Measurements from ENCODE around the gene HIPK4. TPM values are rescaled to one million over a fixed set of nuclear protein-coding genes. Genes with fewer than 3 reads are reported as not detected.

The HIPK4 gene
- total and polyA plus RNA-seq, 9 of the 15 experiments (the other 6 are each of a cell fraction or from before 2014, with no cell fraction given) = 0.06 to 0.09 TPM; not detected in 7

- TF ChIP-seq, protein P1, sequence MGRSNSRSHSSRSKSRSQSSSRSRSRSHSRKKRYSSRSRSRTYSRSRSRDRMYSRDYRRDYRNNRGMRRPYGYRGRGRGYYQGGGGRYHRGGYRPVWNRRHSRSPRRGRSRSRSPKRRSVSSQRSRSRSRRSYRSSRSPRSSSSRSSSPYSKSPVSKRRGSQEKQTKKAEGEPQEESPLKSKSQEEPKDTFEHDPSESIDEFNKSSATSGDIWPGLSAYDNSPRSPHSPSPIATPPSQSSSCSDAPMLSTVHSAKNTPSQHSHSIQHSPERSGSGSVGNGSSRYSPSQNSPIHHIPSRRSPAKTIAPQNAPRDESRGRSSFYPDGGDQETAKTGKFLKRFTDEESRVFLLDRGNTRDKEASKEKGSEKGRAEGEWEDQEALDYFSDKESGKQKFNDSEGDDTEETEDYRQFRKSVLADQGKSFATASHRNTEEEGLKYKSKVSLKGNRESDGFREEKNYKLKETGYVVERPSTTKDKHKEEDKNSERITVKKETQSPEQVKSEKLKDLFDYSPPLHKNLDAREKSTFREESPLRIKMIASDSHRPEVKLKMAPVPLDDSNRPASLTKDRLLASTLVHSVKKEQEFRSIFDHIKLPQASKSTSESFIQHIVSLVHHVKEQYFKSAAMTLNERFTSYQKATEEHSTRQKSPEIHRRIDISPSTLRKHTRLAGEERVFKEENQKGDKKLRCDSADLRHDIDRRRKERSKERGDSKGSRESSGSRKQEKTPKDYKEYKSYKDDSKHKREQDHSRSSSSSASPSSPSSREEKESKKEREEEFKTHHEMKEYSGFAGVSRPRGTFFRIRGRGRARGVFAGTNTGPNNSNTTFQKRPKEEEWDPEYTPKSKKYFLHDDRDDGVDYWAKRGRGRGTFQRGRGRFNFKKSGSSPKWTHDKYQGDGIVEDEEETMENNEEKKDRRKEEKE (IDR thresholded peaks at IDR 0.05; ENCODE audit: borderline replicate concordance in 1 of 2, control insufficient read depth in 1 of 2, low read depth in 2 of 2, low read length in 1 of 2) = no peak
- TF ChIP-seq TEAD1 (CRISPR knock-in tag; IDR thresholded peaks at IDR 0.05) = peak; percentile 98 to 100
- TF ChIP-seq NFATC3 (IDR thresholded peaks at IDR 0.05) = no peak
- peak; percentile 53 for TF ChIP-seq NEUROD1 (IDR thresholded peaks at IDR 0.05; ENCODE audit: borderline replicate concordance, low read depth, low read length, partially characterized antibody)
- no peak for TF ChIP-seq HNRNPUL1 (IDR thresholded peaks at IDR 0.05; ENCODE audit: low read length)
- TF ChIP-seq YY1 (IDR thresholded peaks at IDR 0.05; ENCODE audit: borderline replicate concordance in 1 of 3, control insufficient read depth in 1 of 3, extremely low read depth in 1 of 3, insufficient read depth in 3 of 3, insufficient read length in 1 of 3, insufficient replicate concordance in 2 of 3, low read depth in 1 of 3, low read length in 2 of 3) = peak in 1 of 3 experiments; percentile 64
- TF ChIP-seq KHSRP (IDR thresholded peaks at IDR 0.05) = no peak
- TF ChIP-seq LCOR (CRISPR knock-in tag; IDR thresholded peaks at IDR 0.05) = peak; percentile 58; the same call in 1 of the 2 replicates
- 0 out of 2 replicates have a peak, but pooled peaks have one; percentile 33 for TF ChIP-seq GTF2E2 (tag; IDR thresholded peaks at IDR 0.05)
- TF ChIP-seq KDM4B (IDR thresholded peaks at IDR 0.05; ENCODE audit: borderline replicate concordance in 2 of 2, low read depth in 1 of 2) = no peak
- peak in 1 of 2 experiments; percentile 85; a peak in 2 of 4 replicates for TF ChIP-seq ETV6 (IDR thresholded peaks at IDR 0.05; ENCODE audit: borderline replicate concordance in 1 of 2, low read depth in 2 of 2, low read length in 1 of 2)
- no peak for TF ChIP-seq ETV6 (CRISPR knock-in tag; IDR thresholded peaks at IDR 0.05; ENCODE audit: borderline replicate concordance)
- no peak for TF ChIP-seq ATF6 (CRISPR knock-in tag; IDR thresholded peaks at IDR 0.05)
- no peak for TF ChIP-seq E2F5 (CRISPR knock-in tag; IDR thresholded peaks at IDR 0.05)
- peak; percentile 32; the same call in 1 of the 2 replicates for TF ChIP-seq ZBTB17 (CRISPR knock-in tag; IDR thresholded peaks at IDR 0.05)
- TF ChIP-seq TEAD4 (IDR thresholded peaks at IDR 0.05; ENCODE audit: low read length) = peak; percentile 93
- TF ChIP-seq TEAD4 (CRISPR knock-in tag; IDR thresholded peaks at IDR 0.05; ENCODE audit: borderline replicate concordance) = peak; percentile 98
- no peak; the same call in 1 of the 2 replicates for TF ChIP-seq SMARCC2 (IDR thresholded peaks at IDR 0.05; ENCODE audit: low read depth)
- peak; percentile 95 for TF ChIP-seq RBFOX2 (IDR thresholded peaks at IDR 0.05; ENCODE audit: low read depth, low read length)
Measured at GRCh38 chr19:40420766-40421765, 31.1 kb upstream of the HIPK4 start (continued).

All from K562 (cell line).